Retina (tissue), 1 donor: ENCODE data around the gene ZBTB7B.
"Not testable (repeated sequence)": the region's sequence is repeated elsewhere in the genome, so short reads cannot be mapped to it uniquely, and the experiment has no call there.

Experiments used
- DNase-seq: peaks from one replicate; pipeline ENCODE4 v3.0.0-alpha.2; 2016

The ZBTB7B gene

GRCh38 chr1:154969246-154969645 lies 33.4 kb upstream of the ZBTB7B start:
- no peak for DNase-seq

DNA sequence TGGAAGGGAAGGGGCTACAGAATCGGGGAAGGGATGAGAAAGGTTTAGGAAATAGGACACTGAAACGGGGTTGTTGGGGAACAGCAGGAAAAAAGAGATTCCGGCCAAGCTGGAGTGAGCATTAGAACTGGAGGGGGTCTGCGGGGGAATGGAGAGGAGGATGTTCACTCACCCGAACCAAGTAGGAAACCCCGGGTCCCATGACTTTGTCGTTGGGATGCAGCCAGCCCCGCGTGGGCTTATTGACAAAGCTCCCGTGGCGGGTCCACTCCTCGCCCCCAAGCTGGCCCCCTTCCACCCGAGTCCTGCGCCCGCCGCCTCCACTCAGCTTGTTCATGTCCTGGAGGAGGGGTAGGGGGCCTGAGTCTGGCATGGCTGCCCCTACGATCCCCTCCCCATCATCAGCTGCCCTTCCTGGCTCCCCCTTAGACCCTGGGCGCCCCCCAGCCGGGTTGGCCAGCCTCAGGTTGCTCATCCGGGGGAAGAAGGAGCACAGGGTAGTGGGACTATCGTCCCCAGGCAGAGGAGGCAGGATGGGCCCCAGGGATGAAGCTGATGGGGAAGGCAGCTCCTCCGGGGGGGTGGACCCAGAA lies 32.6 kb upstream of the ZBTB7B start:
- no peak for DNase-seq

DNA sequence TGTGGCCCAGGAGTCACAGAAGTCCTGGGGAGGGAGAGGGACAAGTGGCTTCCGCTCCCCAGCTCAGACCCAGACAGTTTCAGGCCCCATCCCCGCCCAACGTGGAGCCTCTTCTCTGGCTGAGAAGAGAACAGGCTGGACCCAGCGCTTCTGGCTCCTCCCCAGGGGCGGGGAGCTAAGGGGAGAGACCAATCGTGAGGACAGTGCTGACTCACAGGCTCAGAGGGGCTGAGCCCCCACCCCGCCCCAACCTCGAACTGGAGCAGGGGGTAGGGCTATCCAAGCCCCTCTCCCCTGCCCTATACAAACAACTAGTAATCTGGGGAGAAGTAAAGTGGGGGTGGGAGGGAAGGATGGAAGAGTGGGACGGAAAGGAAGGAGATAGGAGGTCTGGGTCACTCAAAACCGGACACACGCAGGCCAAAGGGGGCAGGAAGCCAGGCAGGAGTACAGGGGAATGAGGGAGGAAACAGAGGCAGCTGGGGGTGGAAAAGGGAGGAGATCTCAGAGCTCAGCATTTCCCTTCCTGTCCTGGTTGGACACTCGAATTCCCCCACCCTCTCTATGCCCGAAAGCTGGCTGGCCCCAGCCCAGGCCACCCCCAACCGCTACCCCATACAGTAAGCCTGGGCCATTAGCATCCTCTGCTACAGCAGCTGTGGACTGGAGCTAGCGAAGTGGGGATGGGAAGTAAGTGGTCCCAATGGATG lies 31.8 kb upstream of the ZBTB7B start, which contains the start of gene SHC1:
Gene SHC1, minus strand, starts transcription at position 117 of the 710 bp plus-strand sequence. CDS start 221 bp downstream, outside the sequence.
- DNase-seq, result peak; percentile 84

- DNase-seq, result no peak
Observed at GRCh38 chr1:154971341-154971998, 31.1 kb upstream of the ZBTB7B start.

DNA sequence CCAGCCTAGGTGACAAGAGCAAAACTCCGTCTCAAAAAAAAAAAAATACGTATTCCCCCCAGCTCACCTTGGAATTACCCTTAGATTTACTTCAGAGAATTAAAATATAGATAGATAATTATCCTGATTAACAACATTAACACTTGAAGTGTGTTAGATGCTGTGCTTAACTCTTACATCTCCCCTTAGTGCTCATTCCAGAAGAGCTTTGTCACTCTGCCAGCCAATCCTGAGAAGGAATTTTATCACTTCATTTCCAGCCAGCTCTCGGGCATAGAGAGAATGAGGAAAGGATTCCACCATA lies 30.4 kb upstream of the ZBTB7B start:
- DNase-seq, result no peak

- no peak for DNase-seq
Observed at GRCh38 chr1:154972517-154973343, 29.9 kb upstream of the ZBTB7B start.

DNA sequence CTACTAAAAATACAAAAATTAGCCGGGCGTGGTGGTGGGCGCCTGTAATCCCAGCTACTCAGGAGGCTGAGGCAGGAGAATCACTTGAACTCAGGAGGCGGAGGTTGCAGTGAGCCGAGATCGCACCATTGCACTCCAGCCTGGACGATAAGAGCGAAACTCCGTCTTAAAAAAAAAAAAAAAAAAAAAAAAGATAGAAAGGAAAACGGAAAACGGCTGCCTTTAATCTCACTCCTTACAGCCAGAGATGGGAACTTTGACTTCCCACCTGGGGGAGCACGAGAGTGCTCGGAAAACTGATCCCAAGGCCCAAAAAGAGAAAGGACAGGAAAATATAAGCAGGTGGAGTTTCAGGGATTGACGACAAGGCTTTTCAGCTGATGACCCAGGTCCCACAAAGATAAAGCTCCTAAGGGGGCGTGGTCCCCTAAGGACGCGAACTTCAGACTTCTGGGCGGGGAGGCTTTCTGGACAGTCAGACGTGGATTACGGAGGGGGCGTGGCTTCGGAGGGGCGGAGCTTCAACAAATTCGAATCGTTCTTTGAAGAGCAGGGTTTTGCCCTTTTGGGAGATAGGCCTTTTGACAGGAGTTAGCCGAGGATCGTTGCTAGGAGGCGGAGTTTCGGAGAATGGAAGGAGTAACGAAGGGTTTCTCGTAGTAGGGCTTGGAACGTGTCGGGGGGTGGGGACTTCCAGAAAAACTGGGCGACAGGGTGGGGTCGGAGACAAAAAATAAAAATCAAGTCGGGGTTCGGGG lies 29.1 kb upstream of the ZBTB7B start:
- peak; percentile 91 for DNase-seq

DNA sequence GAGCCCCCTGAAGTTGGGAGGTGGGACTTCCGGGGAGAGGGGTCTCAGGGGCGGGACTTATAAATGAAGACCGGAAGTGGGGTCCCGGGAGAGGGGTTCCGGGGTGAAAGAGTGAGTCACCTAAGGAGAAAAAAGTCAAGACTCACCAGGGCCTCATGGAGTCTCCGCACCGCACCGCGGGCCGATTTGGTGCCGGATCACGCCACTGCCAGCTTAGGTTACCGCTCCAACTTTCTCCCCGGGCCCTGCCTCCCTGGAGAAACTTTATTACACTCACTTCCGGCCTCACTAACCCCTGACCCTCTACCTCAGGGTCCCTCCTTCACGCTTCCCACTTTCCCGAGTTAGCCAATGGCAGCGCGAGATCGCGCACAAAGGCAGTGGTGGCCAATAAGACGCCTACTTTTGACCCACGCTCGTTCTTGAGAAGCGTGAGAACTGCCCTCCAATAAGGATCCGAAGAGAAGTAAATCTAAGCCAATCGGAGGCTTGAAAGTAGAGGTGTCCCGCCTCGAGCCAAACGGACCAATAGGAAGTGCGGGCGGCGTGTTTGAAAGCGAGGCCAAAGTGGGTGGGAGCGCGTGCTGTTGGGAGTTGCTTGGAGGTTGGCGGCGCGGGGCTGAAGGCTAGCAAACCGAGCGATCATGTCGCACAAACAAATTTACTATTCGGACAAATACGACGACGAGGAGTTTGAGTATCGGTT lies 28.3 kb upstream of the ZBTB7B start, which contains the start of gene CKS1B:
Gene CKS1B, plus strand, starts transcription at position 580 of the 706 bp plus-strand sequence. Its CDS starts 65 bp downstream, at position 645.
- peak; percentile 100 for DNase-seq

GRCh38 chr1:154974808-154975408 lies 27.7 kb upstream of the ZBTB7B start:
- no peak for DNase-seq

DNA sequence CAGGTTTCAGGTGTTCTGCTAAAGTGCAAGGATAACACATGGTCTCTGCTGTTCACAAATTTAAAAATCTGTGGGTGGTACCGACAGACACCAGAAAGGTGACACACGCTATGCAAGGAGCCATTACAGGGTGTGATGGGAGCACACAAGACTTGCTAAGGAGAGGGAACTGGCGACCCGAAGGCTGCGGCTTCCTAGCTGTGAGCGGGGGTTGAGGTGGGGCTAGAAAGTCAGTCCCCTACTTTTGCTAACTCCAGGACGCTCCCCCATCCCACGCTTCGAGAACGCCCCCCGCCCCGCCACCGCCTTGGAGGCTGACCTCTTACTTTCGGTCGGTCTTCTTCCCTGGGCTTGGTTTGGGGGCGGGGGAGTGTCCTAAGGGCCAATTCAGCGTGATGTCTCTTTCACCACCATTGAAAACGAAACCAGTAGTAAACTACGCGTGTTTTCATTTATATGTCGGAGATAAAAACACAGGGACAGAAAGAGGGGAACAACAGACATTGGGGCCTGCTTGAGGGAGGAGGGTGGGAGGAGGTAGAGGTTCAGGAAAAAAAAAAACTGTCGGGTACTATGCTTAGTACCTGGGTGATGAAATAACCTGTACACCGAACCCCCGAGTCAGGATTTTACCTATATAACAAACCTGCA lies 27.1 kb upstream of the ZBTB7B start:
- DNase-seq, result no peak

- not testable (repeated sequence) for DNase-seq
Observed at GRCh38 chr1:154977762-154978161, 24.8 kb upstream of the ZBTB7B start.

GRCh38 chr1:154978360-154978759 lies 24.2 kb upstream of the ZBTB7B start:
- DNase-seq, result no peak

DNA sequence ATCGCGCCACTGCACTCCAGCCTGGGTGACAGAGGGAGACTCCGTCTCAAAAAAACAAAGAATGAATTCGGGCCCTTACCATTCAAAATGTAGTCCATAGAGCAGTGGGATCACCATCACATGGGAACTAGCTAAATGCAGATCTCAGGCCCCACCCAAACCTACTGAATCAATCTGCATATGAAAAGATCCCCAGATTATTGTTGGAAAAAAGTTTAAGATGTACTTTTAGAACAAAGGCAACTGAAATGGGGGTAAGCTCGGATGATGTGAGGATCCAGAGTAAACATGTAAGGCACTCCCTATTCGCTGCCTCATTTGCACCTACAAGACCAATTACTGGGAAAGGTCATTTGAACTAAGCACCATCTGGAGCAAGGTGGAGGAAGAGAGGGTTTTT lies 20.3 kb upstream of the ZBTB7B start:
- DNase-seq, result no peak

GRCh38 chr1:154982897-154983648 lies 19.5 kb upstream of the ZBTB7B start, which contains the start of gene FLAD1:
Gene FLAD1, plus strand, starts transcription at chr1:154983344. Its CDS starts 351 bp downstream, at chr1:154983695.
- peak; percentile 96 for DNase-seq

- no peak for DNase-seq
Observed at GRCh38 chr1:154983776-154984466, 18.7 kb upstream of the ZBTB7B start.

- not testable (repeated sequence) for DNase-seq
Observed at GRCh38 chr1:154986736-154987135, 15.9 kb upstream of the ZBTB7B start.

- no peak for DNase-seq
Observed at GRCh38 chr1:154987326-154987725, 15.3 kb upstream of the ZBTB7B start.

- no peak for DNase-seq
Observed at GRCh38 chr1:154988058-154988954, 14.3 kb upstream of the ZBTB7B start.
